ENCODE results near the gene HTT. TPM values are rescaled to one million over a fixed set of nuclear protein-coding genes. Genes with fewer than 3 reads are reported as not detected.
A peak's percentile ranks its signal among the peaks of the same experiment; 100 is the strongest.

Gene HTT
- total and polyA plus RNA-seq, 2 of the 13 experiments (the other 11 are each of a cell fraction or from before 2014, with no cell fraction given), result 17.5 to 19.5 TPM

DNA sequence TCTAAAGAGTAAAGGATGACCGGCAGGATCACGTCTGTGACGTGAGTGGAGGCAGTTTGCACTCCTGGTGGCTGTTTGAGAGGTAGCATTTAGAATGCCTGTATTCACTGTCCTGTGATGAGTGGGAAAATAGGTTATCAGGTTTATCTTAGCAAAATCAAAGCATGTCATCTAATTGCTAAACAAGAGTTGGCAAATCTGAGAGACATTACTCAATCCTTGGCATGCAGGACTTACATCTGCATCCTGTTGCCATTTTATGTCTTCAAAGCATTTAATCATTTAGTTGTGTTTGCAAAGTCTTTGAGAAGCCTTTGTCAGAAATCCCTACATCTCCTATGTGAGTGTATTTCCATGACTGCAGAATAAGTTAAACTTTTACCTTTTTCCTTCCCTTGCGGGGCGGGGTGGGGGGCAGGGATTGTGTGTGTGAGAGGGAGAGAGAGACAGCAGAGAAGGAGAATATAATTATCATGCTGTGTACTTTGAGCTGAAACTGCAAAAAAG is 133.1 kb downstream of the HTT start (continued):
- TF ChIP-seq ZFP36L1 (CRISPR knock-in tag; IDR thresholded peaks at IDR 0.05) (no peak), HOXA3 (CRISPR knock-in tag; IDR thresholded peaks at IDR 0.05) (0 out of 2 replicates have a peak, but pooled peaks have one; percentile 51), ZNF17 (CRISPR knock-in tag; IDR thresholded peaks at IDR 0.05) (0 out of 2 replicates have a peak, but pooled peaks have one; percentile 54), TEAD3 (CRISPR knock-in tag; optimal IDR thresholded peaks at IDR 0.05; ENCODE audit: borderline replicate concordance) (peak; percentile 81), JDP2 (CRISPR knock-in tag; IDR thresholded peaks at IDR 0.05; ENCODE audit: borderline replicate concordance) (no peak), POLR2A (IDR thresholded peaks at IDR 0.05; ENCODE audit: insufficient read depth in 1 of 2, low read depth in 2 of 2, low read length in 2 of 2) (no peak), IRF2 (CRISPR knock-in tag; IDR thresholded peaks at IDR 0.05) (0 out of 2 replicates have a peak, but pooled peaks have one; percentile 22), ZNF619 (CRISPR knock-in tag; IDR thresholded peaks at IDR 0.05) (no peak), ISL2 (CRISPR knock-in tag; IDR thresholded peaks at IDR 0.05) (peak; percentile 94), ZFX (CRISPR knock-in tag; IDR thresholded peaks at IDR 0.05; ENCODE audit: low read depth) (no peak), HDAC2 (CRISPR knock-in tag; IDR thresholded peaks at IDR 0.05) (peak; percentile 67), RBM22 (optimal IDR thresholded peaks at IDR 0.05; ENCODE audit: low read length) (no peak), ELF1 (CRISPR knock-in tag; IDR thresholded peaks at IDR 0.05) (no peak), GFI1 (CRISPR knock-in tag; IDR thresholded peaks at IDR 0.05; ENCODE audit: borderline replicate concordance) (peak; percentile 92), HOXD1 (CRISPR knock-in tag; IDR thresholded peaks at IDR 0.05) (peak; percentile 30; the same call in 1 of the 2 replicates), CCDC6 (CRISPR knock-in tag; IDR thresholded peaks at IDR 0.05) (no peak), NFE2 (CRISPR knock-in tag; IDR thresholded peaks at IDR 0.05) (no peak), SP4 (CRISPR knock-in tag; IDR thresholded peaks at IDR 0.05) (no peak), ASH2L (IDR thresholded peaks at IDR 0.05; ENCODE audit: insufficient read length, low read depth, low read length) (peak; percentile 68), ARNTL (CRISPR knock-in tag; IDR thresholded peaks at IDR 0.05) (no peak), E2F2 (CRISPR knock-in tag; IDR thresholded peaks at IDR 0.05; ENCODE audit: borderline replicate concordance) (no peak), ZNF430 (CRISPR knock-in tag; IDR thresholded peaks at IDR 0.05) (no peak), KAT8 (CRISPR knock-in tag; IDR thresholded peaks at IDR 0.05) (0 out of 2 replicates have a peak, but pooled peaks have one; percentile 14), CCAR2 (optimal IDR thresholded peaks at IDR 0.05; ENCODE audit: low read depth, low read length) (no peak), RARA (CRISPR knock-in tag; IDR thresholded peaks at IDR 0.05) (peak; percentile 34; the same call in 1 of the 2 replicates), MIER3 (CRISPR knock-in tag; IDR thresholded peaks at IDR 0.05; ENCODE audit: borderline replicate concordance) (0 out of 2 replicates have a peak, but pooled peaks have one; percentile 38), ZSCAN20 (CRISPR knock-in tag; IDR thresholded peaks at IDR 0.05; ENCODE audit: borderline replicate concordance) (no peak), CEBPG (CRISPR knock-in tag; IDR thresholded peaks at IDR 0.05) (peak; percentile 93), PHF5A (CRISPR knock-in tag; IDR thresholded peaks at IDR 0.05; ENCODE audit: low read depth, unreplicated experiment) (peak; percentile 56), GABPA (IDR thresholded peaks at IDR 0.05; ENCODE audit: low read depth, low read length) (no peak), GABPA (CRISPR knock-in tag; IDR thresholded peaks at IDR 0.05; ENCODE audit: low read depth) (peak; percentile 28; the same call in 1 of the 2 replicates), U2AF1 (optimal IDR thresholded peaks at IDR 0.05; ENCODE audit: low read depth, low read length) (no peak), PITX1 (CRISPR knock-in tag; IDR thresholded peaks at IDR 0.05) (no peak)
- TF ChIP-seq, protein P1, sequence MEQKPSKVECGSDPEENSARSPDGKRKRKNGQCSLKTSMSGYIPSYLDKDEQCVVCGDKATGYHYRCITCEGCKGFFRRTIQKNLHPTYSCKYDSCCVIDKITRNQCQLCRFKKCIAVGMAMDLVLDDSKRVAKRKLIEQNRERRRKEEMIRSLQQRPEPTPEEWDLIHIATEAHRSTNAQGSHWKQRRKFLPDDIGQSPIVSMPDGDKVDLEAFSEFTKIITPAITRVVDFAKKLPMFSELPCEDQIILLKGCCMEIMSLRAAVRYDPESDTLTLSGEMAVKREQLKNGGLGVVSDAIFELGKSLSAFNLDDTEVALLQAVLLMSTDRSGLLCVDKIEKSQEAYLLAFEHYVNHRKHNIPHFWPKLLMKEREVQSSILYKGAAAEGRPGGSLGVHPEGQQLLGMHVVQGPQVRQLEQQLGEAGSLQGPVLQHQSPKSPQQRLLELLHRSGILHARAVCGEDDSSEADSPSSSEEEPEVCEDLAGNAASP (CRISPR knock-in tag; IDR thresholded peaks at IDR 0.05; ENCODE audit: borderline replicate concordance), result 0 out of 2 replicates have a peak, but pooled peaks have one; percentile 39

Measured in HepG2 (cell line).